GM10266 (cell line): ENCODE results near the gene SLC2A10.
A peak's percentile ranks its signal among the peaks of the same experiment; 100 is the strongest.

Experiments
- DNase-seq: peaks from one replicate; pipeline ENCODE4 v3.0.0; 2012; ENCODE audit errors: extremely low spot score
- TF ChIP-seq, protein P1 (sequence below): IDR thresholded peaks from 2 replicates; pipeline ENCODE4 v1.5.1; 2012; ENCODE audit warnings: mild to moderate bottlenecking, low read depth; ENCODE audit not compliant: control insufficient read depth, insufficient read depth; ENCODE audit errors: missing control alignments

SLC2A10 gene

DNA sequence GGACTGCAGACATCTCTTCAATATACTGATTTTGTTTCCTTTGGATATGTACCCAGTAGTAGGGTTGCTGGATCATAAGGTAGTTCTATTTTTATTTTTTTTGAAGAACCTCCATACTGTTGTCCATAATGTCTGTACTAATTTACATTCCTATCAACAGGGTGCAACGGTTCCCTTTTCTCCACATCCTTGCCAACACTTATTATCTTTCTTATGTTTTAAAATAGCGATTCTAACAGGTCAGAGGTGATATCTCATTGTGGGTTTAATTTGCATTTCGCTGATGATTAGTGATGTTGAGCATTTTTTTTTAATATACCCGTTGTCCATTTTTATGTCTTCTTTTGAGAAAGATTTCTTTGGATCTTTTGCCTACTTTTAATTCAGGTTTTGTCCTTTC lies 18.3 kb upstream of the SLC2A10 start:
- TF ChIP-seq, protein P1, sequence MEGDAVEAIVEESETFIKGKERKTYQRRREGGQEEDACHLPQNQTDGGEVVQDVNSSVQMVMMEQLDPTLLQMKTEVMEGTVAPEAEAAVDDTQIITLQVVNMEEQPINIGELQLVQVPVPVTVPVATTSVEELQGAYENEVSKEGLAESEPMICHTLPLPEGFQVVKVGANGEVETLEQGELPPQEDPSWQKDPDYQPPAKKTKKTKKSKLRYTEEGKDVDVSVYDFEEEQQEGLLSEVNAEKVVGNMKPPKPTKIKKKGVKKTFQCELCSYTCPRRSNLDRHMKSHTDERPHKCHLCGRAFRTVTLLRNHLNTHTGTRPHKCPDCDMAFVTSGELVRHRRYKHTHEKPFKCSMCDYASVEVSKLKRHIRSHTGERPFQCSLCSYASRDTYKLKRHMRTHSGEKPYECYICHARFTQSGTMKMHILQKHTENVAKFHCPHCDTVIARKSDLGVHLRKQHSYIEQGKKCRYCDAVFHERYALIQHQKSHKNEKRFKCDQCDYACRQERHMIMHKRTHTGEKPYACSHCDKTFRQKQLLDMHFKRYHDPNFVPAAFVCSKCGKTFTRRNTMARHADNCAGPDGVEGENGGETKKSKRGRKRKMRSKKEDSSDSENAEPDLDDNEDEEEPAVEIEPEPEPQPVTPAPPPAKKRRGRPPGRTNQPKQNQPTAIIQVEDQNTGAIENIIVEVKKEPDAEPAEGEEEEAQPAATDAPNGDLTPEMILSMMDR = no peak

DNA sequence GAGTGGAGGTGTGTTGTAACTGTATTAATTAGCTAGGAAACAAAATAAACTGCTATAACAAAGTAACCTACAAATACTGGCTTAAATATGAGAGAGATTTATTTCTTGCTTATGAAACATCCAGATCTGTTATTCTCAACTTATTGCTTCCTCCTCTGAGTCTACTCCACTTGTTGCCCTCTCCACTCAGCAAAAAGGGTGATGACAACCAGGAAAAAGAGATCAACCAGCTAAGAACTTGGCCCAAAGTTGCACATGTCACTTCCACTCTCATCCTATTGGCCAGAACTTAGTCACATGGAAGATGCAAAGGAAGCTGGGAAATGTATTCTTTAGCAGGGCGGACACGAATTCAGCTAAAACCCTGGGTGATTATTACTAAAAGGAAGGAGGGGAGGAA lies 15.0 kb upstream of the SLC2A10 start:
- TF ChIP-seq, protein P1 = no peak
- no peak for DNase-seq

More for the DNA sequence above, 18.3 kb upstream of the SLC2A10 start:
- no peak for DNase-seq

DNA sequence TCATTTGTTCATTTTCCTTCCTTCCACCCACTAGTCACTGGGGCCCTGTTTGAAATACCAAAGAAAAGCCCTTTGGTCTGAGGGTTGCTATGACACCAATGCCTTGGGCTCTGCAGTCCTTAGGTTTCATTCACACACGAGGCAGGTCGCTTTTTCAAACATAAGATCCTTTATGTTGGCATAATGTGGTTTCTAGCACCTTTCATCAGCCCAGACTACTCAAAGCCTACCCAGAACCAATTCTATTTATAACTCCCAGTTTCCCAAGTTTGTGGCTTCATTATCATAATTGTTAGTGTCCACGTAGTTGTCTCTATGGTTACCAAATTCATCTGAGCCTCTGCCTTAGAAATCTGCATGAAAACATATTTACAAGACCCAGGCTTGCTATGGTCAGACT lies 13.6 kb upstream of the SLC2A10 start:
- DNase-seq = no peak

DNA sequence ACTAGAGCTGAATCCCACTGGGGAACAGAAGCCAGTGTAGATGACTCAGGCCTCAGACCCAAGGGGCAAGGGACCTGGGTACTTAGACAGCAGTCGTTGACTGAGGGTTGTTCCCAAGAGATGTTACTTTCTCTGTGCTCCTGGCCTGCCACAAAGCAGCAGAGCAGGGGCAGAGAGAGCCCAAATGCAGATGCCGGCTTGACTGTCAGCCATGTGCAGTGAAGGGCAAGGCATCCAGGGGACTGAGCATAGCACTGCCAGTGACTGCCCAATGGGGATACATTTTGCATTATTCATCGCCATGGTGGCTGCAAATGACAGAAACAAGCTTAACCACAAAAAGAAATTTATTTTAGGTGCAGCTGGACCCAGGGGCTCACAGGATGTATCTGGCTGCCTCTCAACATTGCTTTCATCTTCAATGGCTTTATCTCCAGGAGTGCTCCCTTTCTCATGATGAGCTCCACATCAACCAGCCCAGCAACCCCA lies 12.6 kb upstream of the SLC2A10 start:
- TF ChIP-seq, protein P1 = no peak
- no peak for DNase-seq

More for the DNA sequence above, 13.6 kb upstream of the SLC2A10 start:
- TF ChIP-seq, protein P1 = no peak

DNA sequence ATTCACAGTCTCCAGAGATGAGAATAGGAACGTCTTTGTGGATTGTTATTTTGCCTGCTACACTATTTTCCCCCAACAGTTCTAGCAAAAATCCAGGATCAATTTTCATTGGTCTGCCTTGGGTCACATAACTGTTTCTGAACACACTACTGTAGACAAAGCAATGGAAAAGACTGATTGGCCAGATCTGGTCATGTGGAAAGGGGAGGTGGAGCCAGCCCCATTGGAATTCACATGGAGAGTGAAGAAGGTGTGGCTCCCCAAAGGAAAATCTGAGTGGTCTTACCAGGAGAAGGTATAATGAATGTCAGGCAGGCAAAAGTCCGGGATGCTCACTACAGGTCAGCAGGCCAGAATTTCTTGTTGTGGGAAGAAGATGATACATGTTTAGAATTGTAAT lies 10.7 kb upstream of the SLC2A10 start:
- TF ChIP-seq, protein P1 = no peak
- DNase-seq = no peak

DNA sequence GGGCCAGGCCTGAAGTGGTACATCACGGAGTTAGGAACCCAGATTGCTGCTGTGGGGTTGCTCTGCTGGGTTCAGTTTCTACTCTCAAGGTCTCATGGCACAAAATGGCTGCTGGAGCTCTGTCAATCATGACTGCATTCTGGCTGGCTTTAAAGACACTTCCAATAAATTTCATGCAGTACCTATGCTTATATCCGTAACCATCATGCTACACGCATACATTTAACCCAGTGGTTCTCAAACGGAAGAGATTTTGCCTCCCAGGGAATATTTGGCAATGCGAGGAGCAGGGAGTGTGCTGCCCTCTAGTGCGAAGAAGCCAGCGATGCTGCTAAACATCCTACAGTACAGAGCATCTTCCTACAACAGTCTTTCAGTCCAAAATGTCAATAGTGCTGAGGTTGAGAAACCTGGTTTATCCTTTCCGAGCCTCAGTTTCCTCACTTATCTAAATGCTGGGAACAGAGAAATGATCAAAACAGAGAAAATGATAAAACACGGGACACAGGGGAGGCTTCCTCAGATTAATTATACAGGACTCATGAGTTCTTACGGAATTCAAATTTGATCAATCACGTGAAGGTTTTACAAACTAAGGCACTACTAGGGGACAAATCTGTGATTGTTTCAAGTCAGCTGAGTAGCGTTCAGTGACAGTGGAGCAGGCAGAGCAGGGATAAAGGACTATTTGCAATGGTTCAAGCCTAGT lies 9.6 kb upstream of the SLC2A10 start:
- TF ChIP-seq, protein P1 = peak; percentile 39
- no peak for DNase-seq

DNA sequence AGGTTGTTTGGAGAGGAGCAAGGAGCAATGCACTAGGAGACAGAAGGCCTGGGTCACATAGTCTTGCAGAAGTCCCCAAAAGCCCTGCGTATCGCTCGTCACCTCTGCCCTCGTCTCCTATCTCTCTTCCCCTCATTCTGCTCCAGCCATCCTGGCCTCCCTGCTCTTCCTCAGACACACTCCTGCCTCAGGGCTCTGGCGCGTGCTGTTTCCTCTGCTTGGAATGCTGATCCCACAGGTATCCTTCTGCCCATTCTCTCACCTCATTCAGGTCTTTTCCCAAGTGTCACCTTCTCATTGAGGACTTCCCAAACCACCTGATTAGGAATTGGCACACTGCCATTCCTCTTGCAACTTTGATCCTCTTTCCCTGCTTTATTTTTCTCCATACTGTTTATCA lies 9.0 kb upstream of the SLC2A10 start:
- DNase-seq = no peak
- TF ChIP-seq, protein P1 = no peak
